OCI-LY3 (cell line): ENCODE measurements around the gene OR8A1.

Experiments
- H2AFZ ChIP-seq: fragments of 200-600, 300-600 bp; shearing (Covaris generic); 2 replicates; pipeline ENCODE4 v1.6.0; 2014; ENCODE audit warnings: antibody characterized with exemption, low read depth, low read length
- H3K27ac ChIP-seq: fragments of 200-600, 300-600 bp; sonication (generic); 2 replicates; pipeline ENCODE4 v1.5.1; 2014; ENCODE audit warnings: mild to moderate bottlenecking, low read length, moderate library complexity, mixed read lengths
- H3K27me3 ChIP-seq: fragments of 200-600, 300-600 bp; sonication (generic); 2 replicates; pipeline ENCODE4 v1.6.1; 2014; ENCODE audit warnings: low read depth, low read length, mixed read lengths
- H3K36me3 ChIP-seq: fragments of 200-600, 300-600 bp; sonication (generic); replicated peaks from 2 replicates; pipeline ENCODE3; 2014; ENCODE audit warnings: low read depth, low read length, mixed read lengths
- H3K4me1 ChIP-seq: fragments of 300-600, 200-600 bp; sonication (generic); 2 replicates; pipeline ENCODE4 v1.6.1; 2014; ENCODE audit warnings: low read length, mixed read lengths
- H3K4me2 ChIP-seq: fragments of 200-600, 300-600 bp; sonication (generic); 2 replicates; pipeline ENCODE4 v1.6.1; 2014; ENCODE audit warnings: low read length, mixed read lengths
- H3K4me3 ChIP-seq: fragments of 300-600, 200-600 bp; sonication (generic); 2 replicates; pipeline ENCODE4 v1.5.1; 2014; ENCODE audit warnings: antibody characterized with exemption, mild to moderate bottlenecking, low read length, moderate library complexity
- H3K79me2 ChIP-seq: fragments of 300-600, 200-600 bp; shearing (Covaris generic); 2 replicates; pipeline ENCODE4 v1.6.1; 2014; ENCODE audit warnings: mild to moderate bottlenecking, low read length, mixed read lengths
- H3K9ac ChIP-seq: fragments of 300-600, 200-600 bp; shearing (Covaris generic); 2 replicates; pipeline ENCODE4 v1.6.0; 2014; ENCODE audit warnings: mild to moderate bottlenecking, low read length, moderate library complexity
- H3K9me3 ChIP-seq: fragments of 200-600, 300-600 bp; shearing (Covaris generic); 2 replicates; pipeline ENCODE4 v1.6.1; 2014; ENCODE audit warnings: low read length, mixed read lengths; ENCODE audit not compliant: insufficient read depth
- H4K20me1 ChIP-seq: fragments of 200-600, 300-600 bp; sonication (generic); 2 replicates; pipeline ENCODE4 v1.6.1; 2016; ENCODE audit warnings: low read length, mixed read lengths; ENCODE audit not compliant: insufficient read depth
- CTCF ChIP-seq: fragments of 200-600, 300-600 bp; sonication (generic); IDR thresholded peaks from 2 replicates; pipeline ENCODE4 v1.5.1; 2014; ENCODE audit warnings: antibody characterized with exemption, low read length, low read depth
- EZH2phosphoT487 ChIP-seq: fragments of 200-600 bp; shearing (Covaris generic); IDR thresholded peaks from 2 replicates; pipeline ENCODE4 v1.6.1; 2018; ENCODE audit warnings: antibody characterized with exemption, mixed run types, low read depth

OR8A1 gene

GRCh38 chr11:124535552-124536232, 34.1 kb upstream of the OR8A1 start:
- Histone ChIP-seq H3K4me2 (no peak overlapping the region), H3K79me2 (no peaks in the 10 kb centered on the region), H3K9me3 (no peaks in the 10 kb centered on the region), H3K4me3 (no peak overlapping the region), H2AFZ (no peak overlapping the region), H3K9ac (no peak overlapping the region), H4K20me1 (no peaks in the 10 kb centered on the region), H3K36me3 (no peaks in the 10 kb centered on the region), H3K4me1 (no peaks in the 10 kb centered on the region), H3K27me3 (no peaks in the 10 kb centered on the region), H3K27ac (no peak overlapping the region)
- TF ChIP-seq EZH2phosphoT487 = no peak
- TF ChIP-seq CTCF = no peak

DNA sequence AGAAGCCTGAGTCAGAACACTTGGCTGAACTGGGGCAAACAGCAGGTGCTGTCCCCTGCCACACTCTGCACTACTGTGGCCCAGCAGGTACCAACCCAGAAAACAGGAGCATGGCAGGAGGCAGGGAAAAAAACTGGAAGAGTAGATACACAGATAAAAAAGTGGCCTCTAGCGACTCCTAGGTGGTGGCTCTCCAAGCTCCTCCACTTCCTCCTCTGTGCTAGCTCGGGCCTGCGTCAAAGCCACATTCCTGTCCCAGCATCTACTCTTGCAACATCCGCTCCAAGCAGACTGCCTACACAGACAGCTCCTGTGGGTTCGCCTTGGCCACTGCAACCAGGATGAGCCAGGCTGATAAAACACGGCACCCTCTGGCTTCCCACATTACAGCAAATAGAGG, 33.3 kb upstream of the OR8A1 start:
- Histone ChIP-seq H3K79me2 (no peaks in the 10 kb centered on the region), H3K9me3 (no peaks in the 10 kb centered on the region), H3K4me2 (no peak overlapping the region), H3K4me3 (no peak overlapping the region), H3K36me3 (no peaks in the 10 kb centered on the region), H4K20me1 (no peaks in the 10 kb centered on the region), H3K9ac (no peak overlapping the region), H2AFZ (no peak overlapping the region), H3K27me3 (no peaks in the 10 kb centered on the region), H3K27ac (no peak overlapping the region), H3K4me1 (no peaks in the 10 kb centered on the region)
- TF ChIP-seq EZH2phosphoT487 (no peak), CTCF (no peak)

- H2AFZ ChIP-seq = no peak overlapping the region
- no peak for TF ChIP-seq CTCF
- no peak for TF ChIP-seq EZH2phosphoT487
- H3K9ac ChIP-seq = no peak overlapping the region
- no peak overlapping the region for H3K27ac ChIP-seq
- H4K20me1 ChIP-seq = no peaks in the 10 kb centered on the region
- no peak overlapping the region for H3K4me2 ChIP-seq
- H3K36me3 ChIP-seq = no peaks in the 10 kb centered on the region
- H3K9me3 ChIP-seq = no peaks in the 10 kb centered on the region
- no peaks in the 10 kb centered on the region for H3K4me1 ChIP-seq
- H3K79me2 ChIP-seq = no peaks in the 10 kb centered on the region
- no peak overlapping the region for H3K4me3 ChIP-seq
- no peaks in the 10 kb centered on the region for H3K27me3 ChIP-seq
Observed at GRCh38 chr11:124538019-124538418, 31.8 kb upstream of the OR8A1 start.

DNA sequence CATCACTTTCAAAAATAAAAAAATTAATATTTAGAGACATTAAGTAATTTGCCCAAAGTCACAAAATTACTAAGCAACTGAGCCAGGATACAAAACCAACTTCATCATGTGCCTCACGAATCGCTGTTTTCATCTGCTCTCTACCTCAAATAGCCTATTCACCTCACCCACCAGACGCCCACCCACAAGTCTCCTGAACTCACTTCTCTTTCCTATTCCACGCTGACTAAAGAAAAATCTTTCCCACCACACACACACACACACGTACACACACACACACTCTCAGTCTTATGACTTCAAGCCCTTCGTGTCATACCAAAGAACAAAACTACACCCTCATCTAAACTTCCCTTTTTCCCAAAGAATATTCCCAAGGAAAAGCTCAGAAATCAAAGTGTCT, 28.6 kb upstream of the OR8A1 start:
- no peak for TF ChIP-seq EZH2phosphoT487
- TF ChIP-seq CTCF = no peak
- Histone ChIP-seq H3K4me3 (no peak overlapping the region), H2AFZ (no peak overlapping the region), H3K27me3 (no peaks in the 10 kb centered on the region), H3K4me1 (no peaks in the 10 kb centered on the region), H3K27ac (no peak overlapping the region), H3K9me3 (no peaks in the 10 kb centered on the region), H3K9ac (no peak overlapping the region), H3K79me2 (no peaks in the 10 kb centered on the region), H4K20me1 (no peaks in the 10 kb centered on the region), H3K36me3 (no peaks in the 10 kb centered on the region), H3K4me2 (no peak overlapping the region)
